SK-N-SH (cell line): ENCODE results near the gene PPM1B. TPM values are rescaled to one million over a fixed set of nuclear protein-coding genes. Genes with fewer than 3 reads are reported as not detected.
"Not testable (repeated sequence)": the region's sequence is repeated elsewhere in the genome, so short reads cannot be mapped to it uniquely, and the experiment has no call there.

Experiments used
- CTCF ChIA-PET: fragments of 300-600, 350-600 bp; formaldehyde crosslinking; extraction: SDS; loops from one replicate; lab custom pipeline; 2021; lab: Yijun Ruan, JAX
- POLR2A ChIA-PET: fragments of 350-600 bp; sonication (Branson Sonifier 250); formaldehyde crosslinking; extraction: SDS; loops from one replicate; lab custom pipeline; 2020; ENCODE audit warnings: antibody characterized with exemption, inconsistent platforms; lab: Yijun Ruan, JAX
- DNase-seq: peaks from one replicate; pipeline ENCODE4 v3.0.0; 2012
- H2AFZ ChIP-seq: fragments of 200-600 bp; sonication (generic); 2 replicates; pipeline ENCODE4 v1.8.1; 2016; ENCODE audit warnings: antibody characterized with exemption, mild to moderate bottlenecking, low read depth
- H3F3A ChIP-seq: fragments of 200-600 bp; sonication (generic); replicated peaks from 2 replicates; pipeline ENCODE3; 2016; ENCODE audit warnings: antibody characterized with exemption, mild to moderate bottlenecking; ENCODE audit not compliant: insufficient read depth
- H3K27ac ChIP-seq, 2 experiments: fragments of 200-500 bp in 1 of 2; fragments of 200-600 bp in 1 of 2; sonication (Bioruptor generic) in 1 of 2; sonication (generic), shearing (Covaris generic) in 1 of 2; 2 replicates each; pipeline versions ENCODE4 v1.5.1 to v1.6.1; 2014 to 2016; ENCODE audit warnings: low read depth in 2 of 2, inconsistent platforms in 1 of 2, low read length in 1 of 2, mild to moderate bottlenecking in 1 of 2, mixed read lengths in 1 of 2
- H3K27me3 ChIP-seq: fragments of 200-600 bp; sonication (generic), shearing (Covaris generic); 2 replicates; pipeline ENCODE4 v1.6.1; 2016; ENCODE audit warnings: mixed run types; ENCODE audit not compliant: insufficient read depth
- H3K36me3 ChIP-seq, 2 experiments: fragments of 200-500 bp in 1 of 2; fragments of 200-600 bp in 1 of 2; sonication (Bioruptor generic) in 1 of 2; sonication (generic) in 1 of 2; replicated peaks in 1 of 2; 2 replicates each; pipeline versions ENCODE3 to v1.5.1; 2014 to 2016; ENCODE audit warnings: low read length in 1 of 2, mild to moderate bottlenecking in 1 of 2; ENCODE audit not compliant: insufficient read depth in 2 of 2, control insufficient read depth in 1 of 2
- H3K4me1 ChIP-seq, 2 experiments: fragments of 200-500 bp in 1 of 2; fragments of 200-600 bp in 1 of 2; sonication (Bioruptor generic) in 1 of 2; sonication (generic), shearing (Covaris generic) in 1 of 2; 2 replicates each; pipeline versions ENCODE4 v1.5.1 to v1.6.1; 2014 to 2016; ENCODE audit warnings: low read depth in 1 of 2, low read length in 1 of 2, mixed run types in 1 of 2; ENCODE audit not compliant: insufficient read depth in 2 of 2, control insufficient read depth in 1 of 2
- H3K4me2 ChIP-seq: fragments of 200-600 bp; sonication (generic), shearing (Covaris generic); 2 replicates; pipeline ENCODE4 v1.6.1; 2017; ENCODE audit warnings: mixed run types
- H3K4me3 ChIP-seq, 2 experiments: fragments of 200-500 bp in 1 of 2; fragments of 200-600 bp in 1 of 2; sonication (Bioruptor generic) in 1 of 2; sonication (generic), shearing (Covaris generic) in 1 of 2; 2 replicates each; pipeline versions ENCODE4 v1.5.1 to v1.8.1; 2014 to 2016; ENCODE audit warnings: low read depth in 2 of 2, inconsistent platforms in 1 of 2, low read length in 1 of 2, mild to moderate bottlenecking in 1 of 2, mixed read lengths in 1 of 2, moderate library complexity in 1 of 2
- H3K79me2 ChIP-seq: fragments of 200-600 bp; sonication (generic); 2 replicates; pipeline ENCODE4 v1.8.1; 2017; ENCODE audit warnings: mild to moderate bottlenecking; ENCODE audit not compliant: insufficient read depth
- H3K9ac ChIP-seq: fragments of 200-600 bp; sonication (generic); 2 replicates; pipeline ENCODE4 v1.6.1; 2017; ENCODE audit warnings: mixed run types
- H3K9me2 ChIP-seq: fragments of 200-600 bp; sonication (generic); 2 replicates; pipeline ENCODE4 v1.6.1; 2017; ENCODE audit warnings: mixed run types
- H3K9me3 ChIP-seq: fragments of 200-600 bp; sonication (generic); 2 replicates; pipeline ENCODE4 v1.6.1; 2017; ENCODE audit warnings: mixed run types, mild to moderate bottlenecking, moderate library complexity
- H4K20me1 ChIP-seq: fragments of 200-600 bp; sonication (generic); 2 replicates; pipeline ENCODE4 v1.6.1; 2017; ENCODE audit warnings: mild to moderate bottlenecking, mixed run types; ENCODE audit not compliant: insufficient read depth
- CHD2 ChIP-seq: fragments of 150-350 bp; IDR thresholded peaks from 2 replicates; pipeline ENCODE4 v1.6.1; 2018; ENCODE audit warnings: low read length; ENCODE audit not compliant: partially characterized antibody
- EP300 ChIP-seq, 2 experiments: IDR thresholded peaks; 2 replicates each; pipeline versions ENCODE4 v1.4.0 to v1.6.1; 2012; ENCODE audit warnings: borderline replicate concordance in 1 of 2, low read depth in 1 of 2, low read length in 1 of 2
- FOSL2 ChIP-seq: IDR thresholded peaks from 2 replicates; pipeline ENCODE4 v1.4.0; 2012; ENCODE audit warnings: low read depth, mild to moderate bottlenecking, moderate library complexity, borderline replicate concordance
- FOXM1 ChIP-seq: IDR thresholded peaks from 2 replicates; pipeline ENCODE4 v1.4.0; 2012; ENCODE audit warnings: low read depth, mild to moderate bottlenecking
- GABPA ChIP-seq: IDR thresholded peaks from 2 replicates; pipeline ENCODE4 v1.4.0; 2012; ENCODE audit warnings: low read depth, mild to moderate bottlenecking
- JUND ChIP-seq: IDR thresholded peaks from 2 replicates; pipeline ENCODE4 v1.4.0; 2012
- MXI1 ChIP-seq: IDR thresholded peaks from 2 replicates; pipeline ENCODE4 v1.6.1; 2012; ENCODE audit warnings: mild to moderate bottlenecking, low read depth, low read length, improper control_type of control experiment
- NRF1 ChIP-seq: IDR thresholded peaks from 2 replicates; pipeline ENCODE4 v1.6.1; 2012; ENCODE audit warnings: low read depth, mild to moderate bottlenecking, low read length
- POLR2AphosphoS5 ChIP-seq: IDR thresholded peaks from 2 replicates; pipeline ENCODE4 v1.6.1; 2012; ENCODE audit warnings: low read depth, low read length
- RCOR1 ChIP-seq: fragments of 150-350 bp; IDR thresholded peaks from 2 replicates; pipeline ENCODE4 v1.6.1; 2017; ENCODE audit warnings: antibody characterized with exemption, low read length
- RFX5 ChIP-seq: IDR thresholded peaks from 2 replicates; pipeline ENCODE4 v1.6.1; 2012; ENCODE audit warnings: mild to moderate bottlenecking, improper control_type of control experiment, low read length
- RXRA ChIP-seq: IDR thresholded peaks from 2 replicates; pipeline ENCODE4 v1.4.0; 2012; ENCODE audit warnings: low read depth, mild to moderate bottlenecking, borderline replicate concordance
- WGBS: methylation state at CpG from one replicate; pipeline ENCODE4 v1.1.6; 2017; ENCODE audit warnings: low lambda C conversion rate; 5-methylcytosine and 5-hydroxymethylcytosine counted together
- polyA plus RNA-seq, 3 experiments: library from polyadenylated mRNA; depleted of rRNA; stranded (reverse); fragments of >200 nt; gene quantifications; 2 replicates each; pipeline ENCODE4 v1.2.3, GENCODE V29; 2012
- TF ChIP-seq, protein P1 (sequence below): fragments of 150-350 bp; IDR thresholded peaks from 2 replicates; pipeline ENCODE4 v1.6.1; 2017; ENCODE audit warnings: antibody characterized with exemption, low read length, low read depth, borderline replicate concordance
- TF ChIP-seq, protein P2 (sequence below): fragments of 150-350 bp; IDR thresholded peaks from 2 replicates; pipeline ENCODE4 v1.6.1; 2016; ENCODE audit warnings: mild to moderate bottlenecking, low read depth, low read length
- TF ChIP-seq, protein P3 (sequence below): fragments of 200-600 bp; sonication (generic); IDR thresholded peaks from 2 replicates; pipeline ENCODE4 v1.6.1; 2017; ENCODE audit warnings: antibody characterized with exemption, mild to moderate bottlenecking, moderate library complexity
- TF ChIP-seq, protein P4 (sequence below): IDR thresholded peaks from 2 replicates; pipeline ENCODE4; 2012
- TF ChIP-seq, protein P5 (sequence below): IDR thresholded peaks from 2 replicates; pipeline ENCODE4 v1.4.0; 2012; ENCODE audit warnings: low read depth

Gene PPM1B
- polyA plus RNA-seq, 1 of the 3 experiments (the other 2 are of a cell fraction): 16.2 TPM

DNA sequence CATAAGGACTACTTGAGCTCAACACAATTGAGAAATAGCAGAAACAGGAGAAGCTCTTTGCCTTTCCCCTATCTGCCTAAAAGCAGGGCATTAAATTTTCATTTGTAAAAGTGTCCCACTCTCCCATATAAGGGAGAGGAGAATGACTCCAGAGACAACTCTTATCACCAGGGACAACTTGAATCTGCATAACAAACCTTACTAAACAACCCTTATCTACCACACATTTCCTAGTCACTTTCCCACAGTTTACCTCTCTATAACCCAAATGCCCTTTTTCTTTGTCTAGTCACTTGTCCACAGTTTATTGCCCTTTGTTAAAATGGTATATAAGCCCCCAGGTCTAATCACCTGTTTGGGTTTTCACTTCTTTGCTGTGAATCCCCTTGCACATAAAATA is 37.5 kb upstream of the PPM1B start:
- Histone ChIP-seq H3K9me3 (no peaks in the 10 kb centered on the region), H3K4me1 (peaks cover 0 to 12% of the 10 kb centered on the region in 2 experiments; a peak in 1 of 4 replicates), H3K36me3 (no peaks in the 10 kb centered on the region), H3K27ac (no peak overlapping the region), H3F3A (peaks cover 9% of the 10 kb centered on the region), H3K9me2 (no peaks in the 10 kb centered on the region), H4K20me1 (no peaks in the 10 kb centered on the region), H3K9ac (no peak overlapping the region), H3K79me2 (no peaks in the 10 kb centered on the region), H3K27me3 (no peaks in the 10 kb centered on the region), H3K4me3 (no peak overlapping the region), H2AFZ (no peak overlapping the region; the same call in 1 of the 2 replicates), H3K4me2 (no peak overlapping the region)
- no peak for TF ChIP-seq FOSL2
- TF ChIP-seq MXI1: no peak
- no peak for TF ChIP-seq NRF1
- TF ChIP-seq RFX5: no peak
- TF ChIP-seq, protein P1, sequence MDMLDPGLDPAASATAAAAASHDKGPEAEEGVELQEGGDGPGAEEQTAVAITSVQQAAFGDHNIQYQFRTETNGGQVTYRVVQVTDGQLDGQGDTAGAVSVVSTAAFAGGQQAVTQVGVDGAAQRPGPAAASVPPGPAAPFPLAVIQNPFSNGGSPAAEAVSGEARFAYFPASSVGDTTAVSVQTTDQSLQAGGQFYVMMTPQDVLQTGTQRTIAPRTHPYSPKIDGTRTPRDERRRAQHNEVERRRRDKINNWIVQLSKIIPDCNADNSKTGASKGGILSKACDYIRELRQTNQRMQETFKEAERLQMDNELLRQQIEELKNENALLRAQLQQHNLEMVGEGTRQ: no peak
- POLR2A ChIA-PET: no interaction called here
- CTCF ChIA-PET: interaction anchor here (1.1 to 1.3 kb wide), 2 partner anchors 10 to 39 kb away, joined by 3 read pairs; no protein-coding TSS in a partner anchor
- no peak for DNase-seq

DNA sequence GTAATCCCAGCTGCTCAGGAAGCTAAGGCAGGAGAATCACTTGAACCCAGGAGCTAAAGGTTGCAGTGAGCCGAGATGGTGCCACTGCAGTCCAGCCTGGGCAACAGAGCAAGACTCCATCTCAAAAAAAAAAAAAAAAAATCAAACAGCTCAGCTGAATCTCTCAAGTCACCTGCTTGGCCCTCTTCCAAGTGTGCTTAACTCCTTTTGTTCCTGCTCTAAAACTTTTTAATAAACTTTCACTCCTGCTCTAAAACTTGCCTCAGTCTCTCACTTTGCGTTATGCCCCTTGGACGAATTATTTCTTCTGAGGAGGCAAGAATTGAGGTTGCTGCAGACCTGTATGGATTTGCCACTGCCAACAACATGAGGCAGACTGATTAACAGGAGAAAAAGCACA is 35.1 kb upstream of the PPM1B start:
- 72% methylated on average over 3 of the region's 3 CpGs for WGBS
- peaks cover 0 to 16% of the 10 kb centered on the region in 2 experiments; a peak in 1 of 4 replicates for H3K4me1 ChIP-seq
- H3K4me2 ChIP-seq, POLR2A ChIA-PET, H3K9ac ChIP-seq, DNase-seq, H3K27me3 ChIP-seq, H4K20me1 ChIP-seq, H3K4me3 ChIP-seq, H3K9me3 ChIP-seq, H3K79me2 ChIP-seq, H3K9me2 ChIP-seq, H2AFZ ChIP-seq, H3K27ac ChIP-seq, H3K36me3 ChIP-seq: not testable (repeated sequence)
- H3F3A ChIP-seq: peaks cover 11% of the 10 kb centered on the region
- CTCF ChIA-PET: interaction anchor here (1.5 kb wide), 1 partner anchor 89 kb away, joined by 4 read pairs; no protein-coding TSS in a partner anchor

DNA sequence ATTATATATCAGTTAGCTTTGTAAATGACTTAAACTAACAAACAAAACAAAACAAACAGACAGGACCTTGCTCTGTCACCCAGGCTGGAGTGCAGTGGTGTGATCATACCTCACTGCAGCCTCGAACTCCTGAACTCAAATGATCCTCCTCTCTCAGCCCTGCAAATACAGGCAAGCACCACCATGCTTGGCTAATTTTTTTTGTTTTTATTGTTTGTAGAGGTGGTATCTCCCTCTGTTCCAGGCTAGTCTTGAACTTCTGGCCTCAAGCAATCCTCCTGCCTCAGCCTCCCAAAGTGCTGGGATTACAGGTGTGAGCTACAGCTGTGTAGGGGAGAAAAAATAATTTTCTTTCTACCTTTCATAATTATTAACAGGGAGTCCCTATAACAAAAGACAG is 33.8 kb upstream of the PPM1B start:
- peaks cover 0 to 16% of the 10 kb centered on the region in 2 experiments; a peak in 1 of 4 replicates for H3K4me1 ChIP-seq
- peaks cover 11% of the 10 kb centered on the region for H3F3A ChIP-seq
- 89% methylated on average over 1 of the region's 1 CpG for WGBS
- DNase-seq: no peak
- ChIA-PET CTCF (interaction anchor here (1.5 kb wide), 1 partner anchor 91 kb away, joined by 4 read pairs; no protein-coding TSS in a partner anchor), POLR2A (no interaction called here)
- H3K27ac ChIP-seq: peak overlapping the region in 1 of 2 experiments; percentile 38; a peak in 1 of 4 replicates
- H3K4me3 ChIP-seq: no peak overlapping the region
- H4K20me1 ChIP-seq: no peaks in the 10 kb centered on the region
- H3K9me2 ChIP-seq: no peaks in the 10 kb centered on the region
- no peak overlapping the region for H3K4me2 ChIP-seq
- H2AFZ ChIP-seq: no peak overlapping the region
- no peaks in the 10 kb centered on the region for H3K36me3 ChIP-seq
- H3K9me3 ChIP-seq: no peaks in the 10 kb centered on the region
- no peaks in the 10 kb centered on the region for H3K27me3 ChIP-seq
- H3K9ac ChIP-seq: no peak overlapping the region
- no peaks in the 10 kb centered on the region for H3K79me2 ChIP-seq
- TF ChIP-seq JUND: no peak
- TF ChIP-seq RXRA: no peak
- TF ChIP-seq MXI1: no peak
- TF ChIP-seq POLR2AphosphoS5: no peak
- TF ChIP-seq EP300 (IDR thresholded peaks at IDR 0.05; ENCODE audit: borderline replicate concordance in 1 of 2, low read depth in 1 of 2, low read length in 1 of 2): no peak
- no peak for TF ChIP-seq CHD2
- TF ChIP-seq, protein P2, sequence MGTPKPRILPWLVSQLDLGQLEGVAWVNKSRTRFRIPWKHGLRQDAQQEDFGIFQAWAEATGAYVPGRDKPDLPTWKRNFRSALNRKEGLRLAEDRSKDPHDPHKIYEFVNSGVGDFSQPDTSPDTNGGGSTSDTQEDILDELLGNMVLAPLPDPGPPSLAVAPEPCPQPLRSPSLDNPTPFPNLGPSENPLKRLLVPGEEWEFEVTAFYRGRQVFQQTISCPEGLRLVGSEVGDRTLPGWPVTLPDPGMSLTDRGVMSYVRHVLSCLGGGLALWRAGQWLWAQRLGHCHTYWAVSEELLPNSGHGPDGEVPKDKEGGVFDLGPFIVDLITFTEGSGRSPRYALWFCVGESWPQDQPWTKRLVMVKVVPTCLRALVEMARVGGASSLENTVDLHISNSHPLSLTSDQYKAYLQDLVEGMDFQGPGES: no peak
- TF ChIP-seq FOXM1: no peak
- TF ChIP-seq RFX5: no peak
- TF ChIP-seq RCOR1: no peak
- TF ChIP-seq GABPA: no peak
- TF ChIP-seq, protein P3, sequence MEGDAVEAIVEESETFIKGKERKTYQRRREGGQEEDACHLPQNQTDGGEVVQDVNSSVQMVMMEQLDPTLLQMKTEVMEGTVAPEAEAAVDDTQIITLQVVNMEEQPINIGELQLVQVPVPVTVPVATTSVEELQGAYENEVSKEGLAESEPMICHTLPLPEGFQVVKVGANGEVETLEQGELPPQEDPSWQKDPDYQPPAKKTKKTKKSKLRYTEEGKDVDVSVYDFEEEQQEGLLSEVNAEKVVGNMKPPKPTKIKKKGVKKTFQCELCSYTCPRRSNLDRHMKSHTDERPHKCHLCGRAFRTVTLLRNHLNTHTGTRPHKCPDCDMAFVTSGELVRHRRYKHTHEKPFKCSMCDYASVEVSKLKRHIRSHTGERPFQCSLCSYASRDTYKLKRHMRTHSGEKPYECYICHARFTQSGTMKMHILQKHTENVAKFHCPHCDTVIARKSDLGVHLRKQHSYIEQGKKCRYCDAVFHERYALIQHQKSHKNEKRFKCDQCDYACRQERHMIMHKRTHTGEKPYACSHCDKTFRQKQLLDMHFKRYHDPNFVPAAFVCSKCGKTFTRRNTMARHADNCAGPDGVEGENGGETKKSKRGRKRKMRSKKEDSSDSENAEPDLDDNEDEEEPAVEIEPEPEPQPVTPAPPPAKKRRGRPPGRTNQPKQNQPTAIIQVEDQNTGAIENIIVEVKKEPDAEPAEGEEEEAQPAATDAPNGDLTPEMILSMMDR: no peak
- no peak for TF ChIP-seq FOSL2
- TF ChIP-seq, protein P4, sequence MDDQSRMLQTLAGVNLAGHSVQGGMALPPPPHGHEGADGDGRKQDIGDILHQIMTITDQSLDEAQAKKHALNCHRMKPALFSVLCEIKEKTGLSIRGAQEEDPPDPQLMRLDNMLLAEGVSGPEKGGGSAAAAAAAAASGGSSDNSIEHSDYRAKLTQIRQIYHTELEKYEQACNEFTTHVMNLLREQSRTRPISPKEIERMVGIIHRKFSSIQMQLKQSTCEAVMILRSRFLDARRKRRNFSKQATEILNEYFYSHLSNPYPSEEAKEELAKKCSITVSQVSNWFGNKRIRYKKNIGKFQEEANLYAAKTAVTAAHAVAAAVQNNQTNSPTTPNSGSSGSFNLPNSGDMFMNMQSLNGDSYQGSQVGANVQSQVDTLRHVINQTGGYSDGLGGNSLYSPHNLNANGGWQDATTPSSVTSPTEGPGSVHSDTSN: no peak
- TF ChIP-seq, protein P5, sequence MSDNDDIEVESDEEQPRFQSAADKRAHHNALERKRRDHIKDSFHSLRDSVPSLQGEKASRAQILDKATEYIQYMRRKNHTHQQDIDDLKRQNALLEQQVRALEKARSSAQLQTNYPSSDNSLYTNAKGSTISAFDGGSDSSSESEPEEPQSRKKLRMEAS: no peak
